ENCODE measurements around the gene ZNF787.

Gene ZNF787

DNA sequence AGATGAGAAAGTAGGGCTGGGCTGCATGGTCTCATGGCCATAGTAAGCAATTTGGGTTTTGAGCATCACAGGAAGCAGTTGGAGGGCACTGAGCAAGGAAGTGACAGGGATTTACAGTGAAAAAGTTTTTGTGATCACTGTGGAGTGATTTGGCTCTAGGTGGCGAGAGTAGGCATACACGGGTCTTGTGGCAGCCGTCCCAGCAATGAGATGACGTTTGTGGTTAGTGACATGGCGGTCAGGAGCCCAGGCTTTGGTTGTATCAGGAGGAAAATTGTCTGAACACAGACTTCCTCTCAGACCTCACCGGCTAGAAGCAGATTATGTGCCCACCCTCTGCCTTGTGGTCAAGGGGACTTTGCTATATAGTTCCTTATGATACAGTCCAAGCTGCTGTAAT is 23.3 kb upstream of the ZNF787 start:
- DNase-seq (ENCODE audit: low read depth in 2 of 3, low spot score in 1 of 3) = no peak

DNA sequence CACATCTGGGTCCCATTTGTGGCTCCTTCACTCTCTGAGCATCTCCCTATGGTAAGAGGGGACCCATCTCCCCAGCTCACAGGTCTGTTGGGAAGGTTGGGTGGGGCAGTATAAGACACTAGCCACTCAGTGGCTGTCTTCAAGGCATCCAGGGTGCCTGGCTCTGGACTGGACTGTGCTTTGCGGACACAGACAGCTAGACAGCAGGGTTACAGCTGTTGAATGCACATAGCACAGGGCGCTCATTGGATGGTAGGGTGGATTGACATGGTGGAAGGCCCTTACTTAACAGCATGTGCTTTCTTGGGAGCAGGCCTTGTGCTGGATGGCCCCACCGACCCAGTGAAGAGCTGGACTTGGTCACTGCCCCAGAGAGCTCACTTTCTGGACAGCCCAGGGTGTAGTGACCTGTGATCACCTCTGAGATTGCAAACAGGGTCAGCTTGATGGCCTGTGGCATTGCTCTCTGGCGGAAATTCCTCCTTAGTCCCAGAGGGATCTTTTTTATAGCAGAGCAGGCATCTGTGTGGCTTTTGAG is 21.9 kb upstream of the ZNF787 start:
- DNase-seq (ENCODE audit: low read depth in 2 of 3, low spot score in 1 of 3) = no peak

DNA sequence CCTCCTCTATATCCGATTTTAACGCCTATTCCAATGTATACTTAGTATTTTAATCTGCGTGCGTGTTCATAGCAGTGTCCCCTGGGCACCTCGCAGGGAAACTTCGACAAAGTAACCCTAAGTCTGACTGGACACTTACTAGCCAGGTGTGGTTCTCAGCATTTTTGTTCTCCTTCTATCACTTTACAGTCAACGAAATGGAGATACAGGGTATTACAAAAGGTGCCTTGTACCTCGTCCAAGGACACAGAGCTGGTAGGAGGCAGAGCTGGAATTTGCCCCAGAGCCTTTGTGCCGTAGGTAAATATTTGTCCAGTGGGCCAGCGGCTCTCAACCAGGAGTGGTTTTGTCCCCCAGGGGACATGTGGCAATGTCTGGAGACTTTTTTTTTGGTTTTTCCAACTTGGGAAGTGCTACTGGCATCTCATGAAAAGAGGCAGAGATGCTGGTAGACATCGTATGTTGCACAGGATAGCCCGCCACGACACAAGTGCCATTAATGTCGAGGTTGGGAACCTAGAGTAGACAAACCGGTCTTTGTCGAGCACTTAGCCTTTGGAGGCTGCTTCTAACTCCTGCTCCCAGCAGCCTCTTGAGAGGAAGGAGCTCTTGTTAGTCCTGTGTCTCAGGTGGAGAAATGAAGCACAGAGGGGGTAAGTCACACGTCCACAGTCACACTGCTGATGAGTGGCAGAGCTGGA is 21.1 kb upstream of the ZNF787 start:
- DNase-seq (ENCODE audit: low read depth in 2 of 3, low spot score in 1 of 3) = no peak

DNA sequence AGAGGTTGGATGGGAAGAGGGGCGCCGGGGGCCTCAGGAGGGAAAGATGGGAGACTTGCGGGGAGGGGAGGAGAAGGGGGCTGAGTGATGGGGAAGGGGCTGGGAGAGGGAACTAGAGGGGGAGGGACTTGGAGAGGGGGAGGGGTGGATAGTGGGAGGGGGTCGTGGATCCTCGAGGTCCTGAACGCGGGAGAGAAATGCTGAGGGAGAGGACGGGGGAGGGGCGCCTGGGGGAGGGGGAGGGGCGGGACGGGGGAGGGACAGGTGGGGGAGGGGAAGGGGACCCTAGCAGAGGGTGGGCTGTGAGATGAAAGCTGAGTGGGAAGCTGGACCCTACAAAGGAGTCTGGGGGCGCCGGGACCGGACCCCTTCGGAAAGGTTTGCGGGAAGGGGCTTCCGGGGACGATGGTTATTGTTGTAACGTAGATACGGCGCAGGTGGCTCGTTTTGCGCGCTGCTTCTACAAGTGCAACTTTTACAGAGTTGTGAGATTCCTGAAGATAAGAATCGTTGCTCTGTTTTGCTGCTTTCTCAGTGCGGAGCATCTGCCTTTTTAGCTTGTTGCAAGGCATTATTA is 20.4 kb upstream of the ZNF787 start:
- no peak for DNase-seq (ENCODE audit: low read depth in 2 of 3, low spot score in 1 of 3)

DNA sequence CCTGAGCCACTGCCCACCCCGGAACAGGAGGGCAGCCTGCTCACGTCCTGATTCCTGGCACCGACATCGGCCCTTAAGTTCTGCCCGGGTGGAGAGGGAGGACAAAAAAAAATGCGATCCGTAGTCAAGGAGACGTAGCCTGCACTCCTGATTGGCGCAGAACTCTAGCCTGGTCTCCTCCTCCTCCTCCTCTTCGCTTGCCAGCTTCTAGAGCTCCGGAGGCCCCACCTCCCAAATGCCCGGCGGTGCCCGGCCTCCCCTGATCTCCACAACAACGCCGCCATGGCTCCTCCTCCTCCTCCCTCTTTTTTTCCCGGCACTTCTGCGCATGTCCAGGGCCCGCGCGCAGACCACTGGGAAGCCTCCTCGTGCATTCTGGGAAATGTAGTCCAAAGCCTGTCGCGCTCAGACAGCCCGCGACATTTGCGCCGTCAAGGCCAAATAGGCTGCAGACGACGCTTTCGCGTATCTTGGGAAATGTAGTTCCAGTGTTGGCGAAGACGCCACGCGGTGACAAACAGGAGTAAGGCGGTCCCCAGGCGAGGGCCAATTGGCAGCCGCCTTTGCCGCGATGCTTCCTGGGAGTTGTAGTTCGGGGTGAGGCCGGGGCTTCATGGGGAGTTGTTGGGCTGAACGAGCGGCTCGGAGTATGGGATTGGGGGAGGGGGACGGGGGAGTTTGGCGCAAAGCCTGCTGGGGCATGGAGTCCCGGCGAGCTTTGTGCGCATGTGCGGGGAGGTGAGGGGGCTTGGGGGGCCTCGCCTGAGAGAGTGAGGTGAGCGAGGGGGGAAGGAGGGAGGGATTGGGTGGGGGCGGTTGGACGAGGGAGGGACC is 19.7 kb upstream of the ZNF787 start, which contains the start of gene ZNF444:
ZNF444 (plus strand) TSS at position 705 of the 834 bp plus-strand sequence. CDS start 5,625 bp downstream, outside the sequence.
- DNase-seq (ENCODE audit: low read depth in 2 of 3, low spot score in 1 of 3) = peak; percentile 97 to 99 (median 97)

DNA sequence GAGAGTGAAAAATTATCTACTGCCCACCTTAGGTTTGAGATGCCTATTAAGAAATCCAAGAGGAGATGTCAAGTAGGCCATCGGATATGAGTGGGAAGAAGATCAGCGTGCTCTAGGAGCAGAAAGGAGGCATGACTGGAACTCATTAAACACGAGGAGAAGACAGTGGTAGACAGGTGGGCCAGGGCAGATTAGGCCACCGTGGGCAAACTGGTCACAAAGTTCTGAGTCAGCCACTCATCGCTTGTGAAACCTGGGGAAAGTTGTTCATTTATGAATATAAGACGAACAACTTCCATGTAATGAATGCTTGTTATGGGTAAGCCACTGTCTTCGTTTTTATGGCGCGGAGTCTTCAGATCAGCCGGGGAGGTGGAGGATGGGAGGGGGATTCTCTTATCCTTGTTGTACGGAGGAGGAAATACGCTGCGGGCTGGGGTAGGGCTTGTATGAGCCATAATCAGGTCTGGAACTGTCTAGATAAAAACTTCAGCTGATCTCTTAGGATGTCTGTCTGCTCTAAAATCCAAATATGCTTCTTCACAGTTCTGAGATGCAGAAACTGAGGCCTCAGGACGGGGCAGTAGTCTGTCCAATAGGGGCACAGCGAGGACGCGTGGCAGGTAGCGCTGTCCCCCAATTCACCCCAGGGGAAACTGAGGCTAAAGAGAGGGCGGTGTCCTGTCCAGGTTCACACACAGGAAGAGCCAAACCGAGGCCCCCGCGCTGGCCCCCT is 18.9 kb upstream of the ZNF787 start:
- no peak for DNase-seq (ENCODE audit: low read depth in 2 of 3, low spot score in 1 of 3)

DNA sequence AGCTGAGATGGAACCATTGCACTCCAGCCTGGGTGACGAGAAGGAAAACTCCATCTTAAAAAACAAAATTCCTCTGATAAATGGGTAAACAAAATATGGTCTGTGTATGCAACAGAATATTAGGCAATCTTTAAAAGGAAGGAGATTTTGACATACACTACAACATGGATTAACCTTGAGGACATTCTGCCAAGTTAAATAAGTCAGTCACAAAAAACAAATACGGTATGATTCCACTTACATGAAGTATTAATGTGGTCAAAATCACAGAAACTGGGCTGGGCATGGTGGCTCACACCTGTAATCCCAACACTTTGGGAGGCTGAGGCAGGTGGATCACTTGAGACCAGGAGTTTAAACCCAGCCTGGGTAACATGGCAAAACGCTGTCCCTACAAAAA is 17.0 kb upstream of the ZNF787 start:
- DNase-seq (ENCODE audit: low read depth in 2 of 3, low spot score in 1 of 3) = no peak

DNA sequence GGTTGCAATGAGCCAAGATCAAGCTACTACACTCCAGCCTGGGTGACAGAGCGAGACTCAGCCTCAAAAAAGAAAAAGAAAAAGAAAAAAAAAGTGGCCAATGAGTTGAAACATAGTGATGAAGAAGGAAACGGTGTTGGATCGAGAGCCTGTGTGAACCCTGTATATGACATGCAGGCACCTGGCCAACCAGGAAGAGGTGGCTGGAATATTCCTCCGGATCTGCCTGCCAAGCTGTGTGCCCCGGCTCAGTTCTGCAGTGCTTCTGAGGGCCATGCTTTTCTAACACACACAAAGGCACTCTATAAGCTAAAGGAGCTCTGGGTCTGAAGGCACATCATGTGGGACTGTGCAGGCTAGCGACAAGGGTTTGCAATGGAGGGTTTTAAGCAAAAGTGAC is 16.3 kb upstream of the ZNF787 start:
- no peak for DNase-seq (ENCODE audit: low read depth in 2 of 3, low spot score in 1 of 3)

DNA sequence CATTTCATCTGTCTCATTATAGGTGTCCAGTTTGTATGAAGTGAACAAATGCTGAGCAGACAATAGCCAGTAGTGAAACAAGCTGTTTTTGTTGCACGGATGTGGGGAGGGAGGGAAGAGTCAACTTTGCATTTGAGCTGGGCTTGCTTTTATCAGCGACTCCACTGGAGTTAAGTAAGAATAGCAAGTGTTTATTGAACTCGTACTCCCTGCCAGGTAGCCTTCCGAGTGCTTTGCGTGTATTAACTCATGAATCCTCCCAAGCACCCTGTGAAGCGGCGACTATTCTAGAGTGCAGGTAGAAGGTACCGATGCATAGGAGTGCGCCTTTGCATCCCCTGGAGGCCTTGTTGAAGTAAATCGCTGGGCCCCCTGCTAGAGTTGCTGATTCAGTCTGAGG is 15.3 kb upstream of the ZNF787 start:
- no peak for DNase-seq (ENCODE audit: low read depth in 2 of 3, low spot score in 1 of 3)

DNA sequence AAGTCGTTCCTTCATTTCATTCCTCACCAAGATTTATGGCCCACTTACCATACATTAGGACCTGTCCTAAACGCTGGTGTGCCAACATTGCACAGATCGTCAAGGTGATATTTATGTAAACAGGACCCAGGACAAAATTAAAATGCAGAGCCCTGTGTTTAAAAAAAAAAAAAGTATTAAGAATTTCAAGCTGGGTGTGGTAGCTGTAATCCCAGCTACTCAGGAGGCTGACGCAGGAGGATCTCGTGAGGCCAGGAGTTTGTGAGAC is 13.5 kb upstream of the ZNF787 start:
- no peak for DNase-seq (ENCODE audit: low read depth in 2 of 3, low spot score in 1 of 3)

DNA sequence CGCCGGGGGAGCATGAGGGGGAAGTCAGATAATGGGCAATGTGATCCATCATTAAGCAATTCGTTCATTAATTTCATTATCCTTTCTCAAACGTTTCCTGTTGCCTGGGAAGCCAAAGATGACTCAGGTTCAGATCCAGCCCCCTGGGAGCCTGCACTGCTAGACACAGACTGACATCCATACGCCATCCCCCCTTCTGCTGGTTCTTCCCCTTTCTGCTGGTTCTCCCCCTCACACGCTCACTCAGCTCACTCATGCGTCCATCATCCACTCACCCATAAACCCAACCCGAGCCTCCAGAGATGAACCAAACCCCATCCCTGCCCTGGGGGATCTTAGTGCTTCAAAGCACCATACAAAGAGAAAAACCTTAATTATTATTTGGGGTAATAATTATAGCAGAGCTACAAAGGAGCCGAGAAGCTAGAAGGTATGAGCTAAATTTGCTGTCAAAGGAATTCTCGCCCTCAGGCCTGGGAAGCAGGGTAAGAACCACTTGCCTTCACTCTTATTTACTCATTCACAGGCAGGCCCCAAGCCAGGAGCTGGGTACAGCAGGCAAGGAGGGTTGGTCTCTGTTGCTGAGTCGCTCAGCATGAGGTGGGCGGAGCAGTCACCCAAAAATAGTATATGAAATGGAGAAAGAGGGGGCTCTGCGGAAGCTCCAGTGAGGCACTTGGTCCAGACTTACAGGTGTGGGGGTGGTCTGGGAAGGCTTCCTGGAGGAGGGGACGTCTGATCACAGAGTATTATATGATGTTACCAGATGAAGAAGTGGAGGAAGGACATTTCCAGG is 13.0 kb upstream of the ZNF787 start:
- DNase-seq (ENCODE audit: low read depth in 2 of 3, low spot score in 1 of 3) = no peak

DNA sequence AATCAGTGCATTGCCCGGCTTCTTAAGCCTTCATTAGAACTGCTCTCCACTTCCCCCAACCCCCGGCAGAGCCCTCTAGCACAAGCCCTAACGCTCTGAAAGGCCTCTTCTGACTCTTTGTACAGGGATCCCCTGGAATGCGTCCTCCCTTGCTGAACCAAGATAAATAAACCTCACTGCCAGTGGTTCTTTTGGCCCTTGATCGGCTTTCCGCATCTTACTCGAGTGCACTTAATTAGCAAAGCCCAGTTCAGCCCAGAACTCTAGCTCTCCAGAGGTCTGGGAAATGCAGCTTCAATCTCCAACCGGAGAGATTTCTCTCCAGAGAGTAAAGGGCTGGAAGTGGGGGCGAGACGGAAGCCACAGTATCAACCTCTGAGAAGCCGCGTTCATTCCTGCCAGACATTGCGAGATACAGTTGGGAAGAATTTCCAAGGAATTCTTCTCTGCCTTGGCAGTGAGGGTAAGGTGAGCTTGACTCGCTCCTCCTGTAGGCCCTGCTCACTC is 11.3 kb upstream of the ZNF787 start:
- no peak for DNase-seq (ENCODE audit: low read depth in 2 of 3, low spot score in 1 of 3)

DNA sequence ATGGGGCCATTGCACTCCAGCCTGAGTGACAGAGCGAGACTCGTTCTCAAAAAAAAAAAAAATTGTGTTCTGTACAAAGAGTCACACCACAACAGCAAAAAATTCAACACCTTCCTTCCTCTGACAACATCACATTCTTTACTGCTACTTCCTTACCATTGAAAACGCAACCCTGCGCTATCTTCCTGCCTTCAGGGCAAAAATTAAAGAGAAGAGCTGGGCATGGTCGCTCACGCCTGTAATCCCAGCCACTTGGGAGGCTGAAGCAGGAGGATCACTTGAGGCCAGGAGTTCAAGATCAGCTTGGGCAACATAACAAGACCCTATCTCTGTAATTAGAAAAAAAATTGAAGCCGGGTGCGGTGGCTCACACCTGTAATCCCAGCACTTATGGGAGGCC is 10.6 kb upstream of the ZNF787 start:
- DNase-seq (ENCODE audit: low read depth in 2 of 3, low spot score in 1 of 3) = no peak

DNA sequence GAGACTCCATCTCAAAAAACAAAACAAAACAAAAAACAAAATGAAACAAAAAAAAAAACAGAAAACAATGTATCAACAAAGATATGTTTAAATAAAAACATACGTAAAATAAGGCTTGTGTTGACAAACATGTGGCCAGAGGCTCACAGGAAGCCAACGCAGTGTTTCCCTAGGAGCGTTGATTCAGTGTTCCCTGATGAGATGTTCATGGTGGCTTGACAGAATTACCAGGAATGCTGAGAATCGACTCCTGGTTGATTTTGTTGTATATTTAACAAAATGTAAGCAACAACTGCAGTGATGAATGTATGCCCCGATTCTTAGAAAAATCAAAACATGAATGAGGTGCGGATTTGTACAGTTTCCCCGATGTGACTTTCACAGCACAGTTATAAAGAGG is 8.9 kb upstream of the ZNF787 start:
- DNase-seq (ENCODE audit: low read depth in 2 of 3, low spot score in 1 of 3) = no peak

DNA sequence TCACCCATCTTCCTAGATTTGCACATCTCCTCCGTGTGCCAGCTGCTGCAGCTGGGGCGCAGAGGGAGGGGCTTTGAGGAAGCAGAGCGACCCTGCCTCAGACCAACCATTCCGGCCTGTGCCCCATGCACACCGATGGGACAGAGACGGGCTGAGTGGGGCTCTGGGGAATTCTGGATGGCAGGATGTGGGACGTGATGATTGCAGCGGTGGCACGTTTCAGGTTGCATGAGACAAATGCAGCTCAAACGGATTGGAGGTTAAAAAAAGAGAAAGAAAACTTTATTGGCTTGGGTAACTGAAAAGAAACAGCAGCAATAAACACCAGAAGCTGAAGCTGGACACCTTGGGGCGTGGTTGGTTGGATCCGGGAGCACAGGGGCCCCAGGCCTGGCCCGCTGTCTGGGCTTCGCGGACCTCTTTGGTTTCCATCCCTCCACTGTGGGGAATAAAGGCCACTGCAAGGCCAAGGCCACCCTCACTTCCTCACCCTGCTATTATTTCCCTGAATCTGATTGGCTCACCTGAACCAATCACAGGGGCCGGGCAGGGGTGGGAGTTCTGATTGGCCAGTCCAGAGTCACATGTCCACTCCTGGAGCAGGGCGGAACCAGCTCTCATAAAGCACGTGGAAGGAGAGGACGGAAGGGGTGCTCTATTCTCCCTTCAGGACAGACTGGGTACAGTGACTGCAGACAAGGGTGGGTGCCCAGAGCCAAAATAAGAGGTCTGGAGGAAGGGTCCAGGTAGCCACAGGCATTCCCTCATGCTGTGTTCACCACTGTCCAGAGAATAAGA is 6.1 kb upstream of the ZNF787 start:
- no peak for DNase-seq (ENCODE audit: low read depth in 2 of 3, low spot score in 1 of 3)

DNA sequence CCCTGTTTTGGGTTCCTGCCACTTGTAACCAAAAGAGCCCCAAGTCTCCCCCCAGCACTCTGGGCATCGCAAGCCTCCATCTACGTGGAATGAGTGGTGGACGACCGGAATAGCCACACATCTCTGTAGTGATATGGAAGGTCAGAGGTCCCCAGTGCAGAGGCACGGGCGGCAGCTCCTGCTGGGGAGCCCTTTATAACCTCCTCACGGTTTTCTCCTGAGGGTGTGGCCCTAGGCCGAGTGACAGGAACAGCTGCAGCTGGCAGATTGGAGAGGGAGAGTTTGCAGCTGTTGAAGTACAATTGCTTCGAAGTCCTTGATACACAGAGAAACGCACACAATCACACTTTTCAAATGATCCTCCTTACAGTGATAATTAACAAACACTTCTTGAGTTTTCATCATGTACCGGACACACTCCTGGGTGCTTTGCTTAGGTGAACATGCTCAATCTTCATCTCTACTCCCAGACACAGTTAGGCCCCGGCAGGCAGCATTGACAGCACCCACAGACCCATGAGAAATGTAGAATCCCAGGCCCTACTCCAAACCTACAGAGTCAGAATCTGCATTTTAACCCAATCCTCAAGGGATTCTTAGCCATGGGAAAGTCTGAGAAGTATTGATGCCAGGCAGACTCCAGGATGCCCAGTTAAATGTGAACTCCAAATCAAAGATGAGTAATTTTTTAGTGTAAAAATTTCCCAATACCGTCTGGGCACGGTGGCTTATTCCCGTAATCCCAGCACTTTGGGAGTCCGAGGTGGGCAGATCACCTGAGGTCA is 4.9 kb upstream of the ZNF787 start:
- DNase-seq (ENCODE audit: low read depth in 2 of 3, low spot score in 1 of 3) = no peak

DNA sequence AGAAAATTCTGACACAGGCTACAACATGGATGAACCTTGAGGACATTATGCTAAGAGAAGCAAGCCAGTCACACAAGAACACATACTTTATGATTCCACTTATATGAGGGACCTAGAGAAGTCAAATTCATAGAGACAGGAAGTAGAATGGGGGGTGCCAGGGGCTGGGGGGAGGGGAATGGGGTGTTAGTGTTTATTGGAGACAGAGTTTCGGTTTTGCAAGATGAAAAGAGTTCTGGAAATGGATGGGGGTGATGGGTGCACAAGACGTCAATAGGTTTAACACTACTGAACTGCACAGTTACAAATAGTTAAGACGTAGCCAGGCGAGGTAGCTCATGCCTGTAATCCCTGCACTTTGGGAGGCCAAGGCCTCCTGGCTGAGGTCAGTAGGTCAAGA is 3.5 kb upstream of the ZNF787 start:
- DNase-seq (ENCODE audit: low read depth in 2 of 3, low spot score in 1 of 3) = no peak

DNA sequence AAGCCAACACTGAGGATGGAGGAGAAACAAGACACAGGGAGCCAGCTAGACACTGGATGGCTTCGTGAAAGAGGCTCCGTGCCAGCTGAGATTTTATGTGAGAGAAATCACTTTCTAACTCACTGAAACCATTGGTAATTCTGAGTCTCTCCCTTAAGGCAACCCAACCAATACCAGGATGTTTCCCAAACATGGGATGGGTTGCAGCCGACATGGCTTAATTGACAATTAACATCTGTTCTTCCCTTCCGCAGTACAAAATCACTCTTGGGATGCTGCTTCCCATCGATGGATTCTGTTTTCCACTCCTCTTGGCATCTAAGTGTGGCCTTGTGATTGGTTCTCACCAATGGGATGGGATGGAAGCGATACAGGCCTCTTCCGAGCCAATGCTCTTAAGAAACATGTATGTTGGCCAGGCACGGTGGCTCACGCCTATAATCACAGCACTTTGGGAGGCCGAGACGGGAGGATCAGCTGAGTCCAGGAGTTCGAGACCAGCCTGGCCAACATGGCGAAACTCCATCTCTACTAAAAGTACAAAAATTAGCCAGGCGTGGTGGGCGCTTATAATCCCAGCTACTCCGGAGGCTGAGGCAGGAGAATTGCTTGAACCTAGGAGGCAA is 2.3 kb upstream of the ZNF787 start:
- no peak for DNase-seq (ENCODE audit: low read depth in 2 of 3, low spot score in 1 of 3)

Data from stimulated activated CD4-positive, alpha-beta T cell treated with anti-CD3 and anti-CD28 coated beads, Interleukin-12 subunit alpha, Interleukin-12 subunit beta, amount 100 ng/mL, for 48 hours (primary cell).